Omental fat pad (tissue), 4 donors: ENCODE results near the gene COL23A1. TPM values are rescaled to one million over a fixed set of nuclear protein-coding genes. Genes with fewer than 3 reads are reported as not detected.

Experiments
- ATAC-seq: fragments of 150-250 bp; one replicate; pipeline ENCODE4 v1.9.1; 2016; ENCODE audit warnings: mild to moderate bottlenecking, moderate library complexity; ENCODE audit not compliant: low FRiP score
- DNase-seq: peaks from one replicate; pipeline ENCODE4 v3.0.0-alpha.2; 2019; ENCODE audit warnings: low spot score
- CTCF ChIP-seq, 3 donors: fragments of 450-650 bp; IDR thresholded peaks; one replicate each; pipeline ENCODE4 v1.5.1; 2016 to 2017; ENCODE audit warnings: antibody characterized with exemption in 3 of 3, mild to moderate bottlenecking in 3 of 3, moderate library complexity in 2 of 3
- total RNA-seq, 4 donors: library from RNA; depleted of rRNA; stranded (reverse); fragments of >200 nt; gene quantifications; one replicate each; pipeline ENCODE4 v1.1.0, GENCODE V29; 2016

Gene COL23A1
- total RNA-seq, 4 donors from 2014 or later = 0.12 to 1.0 (median 0.49) TPM

GRCh38 chr5:178196986-178197385 is 393.2 kb downstream of the COL23A1 start:
- DNase-seq (no peak), ATAC-seq (no peak)
- TF ChIP-seq CTCF (IDR thresholded peaks at IDR 0.05) = no peak

- no peak for TF ChIP-seq CTCF (IDR thresholded peaks at IDR 0.05)
These were observed 393.8 kb downstream of the COL23A1 start for GRCh38 chr5:178196281-178196812.

GRCh38 chr5:178194026-178194425 is 396.2 kb downstream of the COL23A1 start:
- no peak for TF ChIP-seq CTCF (IDR thresholded peaks at IDR 0.05)
- ATAC-seq (no peak), DNase-seq (no peak)

More at GRCh38 chr5:178196281-178196812, 393.8 kb downstream of the COL23A1 start:
- ATAC-seq (no peak), DNase-seq (no peak)

- ATAC-seq = no peak
- no peak for TF ChIP-seq CTCF (IDR thresholded peaks at IDR 0.05)
- DNase-seq = no peak
These were observed 396.9 kb downstream of the COL23A1 start for GRCh38 chr5:178193251-178193809.

GRCh38 chr5:178192787-178193186 is 397.4 kb downstream of the COL23A1 start:
- DNase-seq (no peak), ATAC-seq (no peak)

GRCh38 chr5:178192244-178192643 is 397.9 kb downstream of the COL23A1 start:
- DNase-seq = no peak
- TF ChIP-seq CTCF (IDR thresholded peaks at IDR 0.05) = no peak
- no peak for ATAC-seq

More at GRCh38 chr5:178192787-178193186, 397.4 kb downstream of the COL23A1 start:
- no peak for TF ChIP-seq CTCF (IDR thresholded peaks at IDR 0.05)

GRCh38 chr5:178191661-178192060 is 398.5 kb downstream of the COL23A1 start:
- no peak for TF ChIP-seq CTCF (IDR thresholded peaks at IDR 0.05)
- ATAC-seq (no peak), DNase-seq (no peak)
